SK-N-SH treated with all-trans-retinoic acid at 6 μM for 48 hours (cell line): ENCODE measurements around the gene TGFB3.

ENCODE experiments used
- ATAC-seq: fragments of 200-7000 bp; cut with Tn5 transposase; 3 replicates; pipeline ENCODE4 v1.9.1; 2020; ENCODE audit warnings: mild to moderate bottlenecking, moderate library complexity
- ARNTL ChIP-seq: fragments of 450-650 bp; formaldehyde crosslinking; IDR thresholded peaks from 2 replicates; pipeline ENCODE4 v1.5.0; 2020; ENCODE audit warnings: low read depth, mild to moderate bottlenecking, moderate library complexity, borderline replicate concordance
- BACH2 ChIP-seq: fragments of 250-450 bp; sonication (Bioruptor Pico); IDR thresholded peaks from 2 replicates; pipeline ENCODE4 v1.9.0; 2021; ENCODE audit warnings: mild to moderate bottlenecking, borderline replicate concordance
- CSDC2 ChIP-seq: fragments of 250-450 bp; sonication (Bioruptor Pico); IDR thresholded peaks from 2 replicates; pipeline ENCODE4 v1.5.0; 2020; ENCODE audit warnings: mild to moderate bottlenecking, moderate library complexity
- ESRRG ChIP-seq: fragments of 250-450 bp; sonication (Bioruptor Pico); IDR thresholded peaks from 2 replicates; pipeline ENCODE4 v1.6.1; 2021; ENCODE audit warnings: mild to moderate bottlenecking
- GLIS3 ChIP-seq: fragments of 250-450 bp; sonication (Bioruptor Pico); IDR thresholded peaks from 2 replicates; pipeline ENCODE4 v1.5.0; 2020; ENCODE audit warnings: mild to moderate bottlenecking, moderate library complexity
- ISL1 ChIP-seq: fragments of 250-450 bp; sonication (Bioruptor Pico); IDR thresholded peaks from 2 replicates; pipeline ENCODE4 v2.1.2; 2022; ENCODE audit warnings: mild to moderate bottlenecking, moderate library complexity
- OSR1 ChIP-seq: fragments of 250-450 bp; sonication (Bioruptor Pico); IDR thresholded peaks from 2 replicates; pipeline ENCODE4 v1.8.0; 2022; ENCODE audit warnings: moderate library complexity, mild to moderate bottlenecking, inconsistent platforms
- PPARA ChIP-seq: fragments of 250-450 bp; sonication (Bioruptor Pico); IDR thresholded peaks from 2 replicates; pipeline ENCODE4 v1.5.0; 2020; ENCODE audit warnings: mild to moderate bottlenecking, borderline replicate concordance
- RARB ChIP-seq: fragments of 250-450 bp; sonication (Bioruptor Pico); IDR thresholded peaks from 2 replicates; pipeline ENCODE4 v1.8.0; 2021; ENCODE audit warnings: mild to moderate bottlenecking, moderate library complexity
- SNAI2 ChIP-seq: fragments of 250-450 bp; sonication (Bioruptor Pico); IDR thresholded peaks from 2 replicates; pipeline ENCODE4 v1.5.0; 2020; ENCODE audit warnings: mild to moderate bottlenecking, moderate library complexity
- TCF4 ChIP-seq: fragments of 250-450 bp; sonication (Bioruptor Pico); IDR thresholded peaks from 2 replicates; pipeline ENCODE4 v1.8.0; 2021; ENCODE audit warnings: mild to moderate bottlenecking, moderate library complexity, borderline replicate concordance
- ZC3H10 ChIP-seq: fragments of 250-450 bp; sonication (Bioruptor Pico); IDR thresholded peaks from 2 replicates; pipeline ENCODE4 v1.5.1; 2021; ENCODE audit warnings: mild to moderate bottlenecking, moderate library complexity
- ZFP3 ChIP-seq: fragments of 250-450 bp; sonication (Bioruptor Pico); IDR thresholded peaks from 2 replicates; pipeline ENCODE4 v1.5.0; 2020; ENCODE audit warnings: mild to moderate bottlenecking, moderate library complexity
- ZFP30 ChIP-seq: fragments of 450-650 bp; formaldehyde crosslinking; IDR thresholded peaks from 2 replicates; pipeline ENCODE4 v1.5.0; 2022; ENCODE audit warnings: mild to moderate bottlenecking, moderate library complexity
- ZNF565 ChIP-seq: fragments of 450-650 bp; formaldehyde crosslinking; conservative IDR thresholded peaks from 2 replicates; pipeline ENCODE4 v1.5.0; 2020; ENCODE audit warnings: low read depth, mild to moderate bottlenecking, moderate library complexity
- ZNF70 ChIP-seq: fragments of 450-650 bp; formaldehyde crosslinking; IDR thresholded peaks from 2 replicates; pipeline ENCODE4 v1.5.0; 2020; ENCODE audit warnings: mild to moderate bottlenecking, moderate library complexity
- ZNF8 ChIP-seq: fragments of 450-650 bp; formaldehyde crosslinking; IDR thresholded peaks from 2 replicates; pipeline ENCODE4 v1.5.0; 2020; ENCODE audit warnings: mild to moderate bottlenecking, moderate library complexity
- TF ChIP-seq, protein P1 (sequence below): fragments of 250-450 bp; sonication (Bioruptor Pico); IDR thresholded peaks from 2 replicates; pipeline ENCODE4 v1.5.1; 2020; ENCODE audit warnings: low read depth, mild to moderate bottlenecking, moderate library complexity
- TF ChIP-seq, protein P2 (sequence below): fragments of 250-450 bp; sonication (Bioruptor Pico); IDR thresholded peaks from 2 replicates; pipeline ENCODE4 v1.5.0; 2020; ENCODE audit warnings: mild to moderate bottlenecking, moderate library complexity
- TF ChIP-seq, protein P3 (sequence below): fragments of 250-450 bp; sonication (Bioruptor Pico); IDR thresholded peaks from 2 replicates; pipeline ENCODE4 v1.5.1; 2021; ENCODE audit warnings: mild to moderate bottlenecking, moderate library complexity
- TF ChIP-seq, protein P4 (sequence below): fragments of 250-450 bp; sonication (Bioruptor Pico); IDR thresholded peaks from 2 replicates; pipeline ENCODE4 v1.8.0; 2021; ENCODE audit warnings: low read depth, mild to moderate bottlenecking, moderate library complexity, borderline replicate concordance
- TF ChIP-seq, protein P5 (sequence below): fragments of 250-450 bp; sonication (Bioruptor Pico); IDR thresholded peaks from 2 replicates; pipeline ENCODE4 v1.8.0; 2020; ENCODE audit warnings: mild to moderate bottlenecking, moderate library complexity, borderline replicate concordance

Gene TGFB3

DNA sequence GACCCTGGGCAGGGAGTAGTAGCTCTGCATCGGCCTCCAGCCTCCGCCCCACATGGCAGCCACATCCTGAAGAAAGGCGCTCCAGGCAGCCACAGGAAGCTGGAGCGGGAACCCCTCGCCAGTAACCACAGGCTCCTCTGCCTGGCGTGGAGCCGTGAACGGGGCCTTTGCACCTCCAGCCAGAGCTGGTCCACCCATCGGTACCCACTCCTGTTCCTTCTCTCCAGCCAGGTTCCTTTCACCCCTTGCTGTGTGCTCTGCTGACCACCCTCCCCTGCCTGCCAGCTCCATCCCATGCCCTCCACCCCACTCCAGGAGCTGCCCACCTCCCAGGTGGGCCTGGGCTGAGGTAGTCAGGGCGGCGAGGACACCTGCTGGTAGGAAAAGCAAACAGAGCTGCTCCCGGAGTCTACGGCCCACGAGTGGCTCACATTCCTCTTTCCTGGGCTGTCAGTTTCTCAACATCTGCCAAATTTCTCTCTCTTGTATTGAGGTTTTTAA lies 2.7 kb downstream of the TGFB3 start:
- ATAC-seq, result peak; percentile 44; the same call in 2 of the 3 replicates
- TF ChIP-seq OSR1 (no peak), ARNTL (CRISPR knock-in tag) (no peak), ISL1 (CRISPR knock-in tag) (no peak), GLIS3 (CRISPR knock-in tag) (no peak), ESRRG (CRISPR knock-in tag) (no peak), ZC3H10 (CRISPR knock-in tag) (no peak), PPARA (CRISPR knock-in tag) (no peak), ZNF70 (CRISPR knock-in tag) (no peak), ZNF8 (CRISPR knock-in tag) (no peak), TCF4 (CRISPR knock-in tag) (no peak), BACH2 (CRISPR knock-in tag) (no peak), ZNF565 (CRISPR knock-in tag) (no peak), ZFP3 (CRISPR knock-in tag) (no peak), CSDC2 (no peak)
- TF ChIP-seq, protein P1, sequence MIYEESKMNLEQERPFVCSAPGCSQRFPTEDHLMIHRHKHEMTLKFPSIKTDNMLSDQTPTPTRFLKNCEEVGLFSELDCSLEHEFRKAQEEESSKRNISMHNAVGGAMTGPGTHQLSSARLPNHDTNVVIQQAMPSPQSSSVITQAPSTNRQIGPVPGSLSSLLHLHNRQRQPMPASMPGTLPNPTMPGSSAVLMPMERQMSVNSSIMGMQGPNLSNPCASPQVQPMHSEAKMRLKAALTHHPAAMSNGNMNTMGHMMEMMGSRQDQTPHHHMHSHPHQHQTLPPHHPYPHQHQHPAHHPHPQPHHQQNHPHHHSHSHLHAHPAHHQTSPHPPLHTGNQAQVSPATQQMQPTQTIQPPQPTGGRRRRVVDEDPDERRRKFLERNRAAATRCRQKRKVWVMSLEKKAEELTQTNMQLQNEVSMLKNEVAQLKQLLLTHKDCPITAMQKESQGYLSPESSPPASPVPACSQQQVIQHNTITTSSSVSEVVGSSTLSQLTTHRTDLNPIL (CRISPR knock-in tag), result no peak
- TF ChIP-seq, protein P2, sequence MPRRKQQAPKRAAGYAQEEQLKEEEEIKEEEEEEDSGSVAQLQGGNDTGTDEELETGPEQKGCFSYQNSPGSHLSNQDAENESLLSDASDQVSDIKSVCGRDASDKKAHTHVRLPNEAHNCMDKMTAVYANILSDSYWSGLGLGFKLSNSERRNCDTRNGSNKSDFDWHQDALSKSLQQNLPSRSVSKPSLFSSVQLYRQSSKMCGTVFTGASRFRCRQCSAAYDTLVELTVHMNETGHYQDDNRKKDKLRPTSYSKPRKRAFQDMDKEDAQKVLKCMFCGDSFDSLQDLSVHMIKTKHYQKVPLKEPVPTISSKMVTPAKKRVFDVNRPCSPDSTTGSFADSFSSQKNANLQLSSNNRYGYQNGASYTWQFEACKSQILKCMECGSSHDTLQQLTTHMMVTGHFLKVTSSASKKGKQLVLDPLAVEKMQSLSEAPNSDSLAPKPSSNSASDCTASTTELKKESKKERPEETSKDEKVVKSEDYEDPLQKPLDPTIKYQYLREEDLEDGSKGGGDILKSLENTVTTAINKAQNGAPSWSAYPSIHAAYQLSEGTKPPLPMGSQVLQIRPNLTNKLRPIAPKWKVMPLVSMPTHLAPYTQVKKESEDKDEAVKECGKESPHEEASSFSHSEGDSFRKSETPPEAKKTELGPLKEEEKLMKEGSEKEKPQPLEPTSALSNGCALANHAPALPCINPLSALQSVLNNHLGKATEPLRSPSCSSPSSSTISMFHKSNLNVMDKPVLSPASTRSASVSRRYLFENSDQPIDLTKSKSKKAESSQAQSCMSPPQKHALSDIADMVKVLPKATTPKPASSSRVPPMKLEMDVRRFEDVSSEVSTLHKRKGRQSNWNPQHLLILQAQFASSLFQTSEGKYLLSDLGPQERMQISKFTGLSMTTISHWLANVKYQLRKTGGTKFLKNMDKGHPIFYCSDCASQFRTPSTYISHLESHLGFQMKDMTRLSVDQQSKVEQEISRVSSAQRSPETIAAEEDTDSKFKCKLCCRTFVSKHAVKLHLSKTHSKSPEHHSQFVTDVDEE (CRISPR knock-in tag), result no peak
- TF ChIP-seq, protein P3, sequence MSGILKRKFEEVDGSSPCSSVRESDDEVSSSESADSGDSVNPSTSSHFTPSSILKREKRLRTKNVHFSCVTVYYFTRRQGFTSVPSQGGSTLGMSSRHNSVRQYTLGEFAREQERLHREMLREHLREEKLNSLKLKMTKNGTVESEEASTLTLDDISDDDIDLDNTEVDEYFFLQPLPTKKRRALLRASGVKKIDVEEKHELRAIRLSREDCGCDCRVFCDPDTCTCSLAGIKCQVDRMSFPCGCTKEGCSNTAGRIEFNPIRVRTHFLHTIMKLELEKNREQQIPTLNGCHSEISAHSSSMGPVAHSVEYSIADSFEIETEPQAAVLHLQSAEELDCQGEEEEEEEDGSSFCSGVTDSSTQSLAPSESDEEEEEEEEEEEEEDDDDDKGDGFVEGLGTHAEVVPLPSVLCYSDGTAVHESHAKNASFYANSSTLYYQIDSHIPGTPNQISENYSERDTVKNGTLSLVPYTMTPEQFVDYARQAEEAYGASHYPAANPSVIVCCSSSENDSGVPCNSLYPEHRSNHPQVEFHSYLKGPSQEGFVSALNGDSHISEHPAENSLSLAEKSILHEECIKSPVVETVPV (CRISPR knock-in tag), result no peak
- TF ChIP-seq, protein P4, sequence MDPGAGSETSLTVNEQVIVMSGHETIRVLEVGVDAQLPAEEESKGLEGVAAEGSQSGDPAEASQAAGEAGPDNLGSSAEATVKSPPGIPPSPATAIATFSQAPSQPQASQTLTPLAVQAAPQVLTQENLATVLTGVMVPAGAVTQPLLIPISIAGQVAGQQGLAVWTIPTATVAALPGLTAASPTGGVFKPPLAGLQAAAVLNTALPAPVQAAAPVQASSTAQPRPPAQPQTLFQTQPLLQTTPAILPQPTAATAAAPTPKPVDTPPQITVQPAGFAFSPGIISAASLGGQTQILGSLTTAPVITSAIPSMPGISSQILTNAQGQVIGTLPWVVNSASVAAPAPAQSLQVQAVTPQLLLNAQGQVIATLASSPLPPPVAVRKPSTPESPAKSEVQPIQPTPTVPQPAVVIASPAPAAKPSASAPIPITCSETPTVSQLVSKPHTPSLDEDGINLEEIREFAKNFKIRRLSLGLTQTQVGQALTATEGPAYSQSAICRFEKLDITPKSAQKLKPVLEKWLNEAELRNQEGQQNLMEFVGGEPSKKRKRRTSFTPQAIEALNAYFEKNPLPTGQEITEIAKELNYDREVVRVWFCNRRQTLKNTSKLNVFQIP (CRISPR knock-in tag), result no peak
- TF ChIP-seq, all 23 proteins: peak for 0

DNA sequence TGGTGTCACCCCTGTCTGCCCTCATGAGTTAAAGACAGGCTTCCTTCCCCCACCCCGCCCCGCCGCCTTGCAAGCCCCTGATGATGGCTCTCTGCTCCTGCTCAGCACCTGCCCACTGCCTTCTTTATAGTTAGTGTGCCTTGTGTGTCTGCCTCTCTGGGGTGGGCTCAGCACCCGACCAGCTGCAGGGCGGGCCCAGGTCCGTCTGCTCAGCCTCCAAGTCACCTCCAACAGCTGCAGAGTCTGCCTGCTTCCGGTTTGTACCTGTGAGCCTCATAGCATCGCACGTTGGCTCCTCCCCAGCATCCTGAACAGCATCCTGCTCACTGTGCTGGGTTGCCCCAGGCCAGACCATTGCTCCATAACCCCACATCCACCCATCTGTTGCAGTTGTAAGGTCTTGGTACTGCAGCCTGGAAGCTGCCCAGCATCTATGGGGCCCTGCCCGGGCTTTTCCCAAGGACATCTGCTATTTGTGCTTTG lies 3.5 kb downstream of the TGFB3 start:
- no peak for ATAC-seq
- TF ChIP-seq ZFP3 (CRISPR knock-in tag) (no peak), ZNF565 (CRISPR knock-in tag) (no peak), BACH2 (CRISPR knock-in tag) (no peak), ZNF8 (CRISPR knock-in tag) (no peak), ZFP30 (CRISPR knock-in tag) (no peak), CSDC2 (no peak), ESRRG (CRISPR knock-in tag) (no peak), SNAI2 (CRISPR knock-in tag) (no peak), ISL1 (CRISPR knock-in tag) (no peak), RARB (CRISPR knock-in tag) (no peak), TCF4 (CRISPR knock-in tag) (no peak), ARNTL (CRISPR knock-in tag) (no peak), OSR1 (no peak), GLIS3 (CRISPR knock-in tag) (no peak), ZC3H10 (CRISPR knock-in tag) (no peak)
- TF ChIP-seq, protein P5, sequence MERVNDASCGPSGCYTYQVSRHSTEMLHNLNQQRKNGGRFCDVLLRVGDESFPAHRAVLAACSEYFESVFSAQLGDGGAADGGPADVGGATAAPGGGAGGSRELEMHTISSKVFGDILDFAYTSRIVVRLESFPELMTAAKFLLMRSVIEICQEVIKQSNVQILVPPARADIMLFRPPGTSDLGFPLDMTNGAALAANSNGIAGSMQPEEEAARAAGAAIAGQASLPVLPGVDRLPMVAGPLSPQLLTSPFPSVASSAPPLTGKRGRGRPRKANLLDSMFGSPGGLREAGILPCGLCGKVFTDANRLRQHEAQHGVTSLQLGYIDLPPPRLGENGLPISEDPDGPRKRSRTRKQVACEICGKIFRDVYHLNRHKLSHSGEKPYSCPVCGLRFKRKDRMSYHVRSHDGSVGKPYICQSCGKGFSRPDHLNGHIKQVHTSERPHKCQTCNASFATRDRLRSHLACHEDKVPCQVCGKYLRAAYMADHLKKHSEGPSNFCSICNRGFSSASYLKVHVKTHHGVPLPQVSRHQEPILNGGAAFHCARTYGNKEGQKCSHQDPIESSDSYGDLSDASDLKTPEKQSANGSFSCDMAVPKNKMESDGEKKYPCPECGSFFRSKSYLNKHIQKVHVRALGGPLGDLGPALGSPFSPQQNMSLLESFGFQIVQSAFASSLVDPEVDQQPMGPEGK (CRISPR knock-in tag), result no peak
- TF ChIP-seq, protein P3 (CRISPR knock-in tag), result no peak
- TF ChIP-seq, protein P1 (CRISPR knock-in tag), result no peak
- TF ChIP-seq, protein P2 (CRISPR knock-in tag), result no peak
